Lower leg skin (tissue), 4 donors: ENCODE measurements around the gene PTPN3. TPM values are rescaled to one million over a fixed set of nuclear protein-coding genes. Genes with fewer than 3 reads are reported as not detected.

Source experiments
- DNase-seq, 2 donors: peaks; one replicate each; pipeline ENCODE4 v3.0.0-alpha.2; 2019; ENCODE audit warnings: low spot score in 2 of 2
- H3K4me3 ChIP-seq: fragments of 200-600 bp; sonication (generic); 2 replicates; pipeline ENCODE4 v1.5.1; 2017; ENCODE audit warnings: mild to moderate bottlenecking, low read depth; ENCODE audit not compliant: poor library complexity, severe bottlenecking
- CTCF ChIP-seq, 3 donors: fragments of 450-650 bp; IDR thresholded peaks; one replicate each; pipeline ENCODE4 v1.5.1; 2016; ENCODE audit warnings: antibody characterized with exemption in 3 of 3, mild to moderate bottlenecking in 3 of 3, moderate library complexity in 2 of 3
- POLR2A ChIP-seq, 2 donors: fragments of 450-650 bp; IDR thresholded peaks; one replicate each; pipeline ENCODE4 v1.6.1; 2016 to 2017; ENCODE audit warnings: antibody characterized with exemption in 2 of 2, mild to moderate bottlenecking in 1 of 2, moderate library complexity in 1 of 2
- WGBS, 2 donors: methylation state at CpG; one replicate each; pipeline ENCODE4 v1.1.5; 2018; 5-methylcytosine and 5-hydroxymethylcytosine counted together
- intact Hi-C: fragments of 100-400 bp; cut with DNase I; formaldehyde crosslinking; loops from one replicate; pipeline ENCODE4 v1.15.0; 2023; ENCODE audit warnings: low total_unique reads
- total RNA-seq, 4 donors: library from RNA; depleted of rRNA; stranded (reverse); fragments of >200 nt; gene quantifications; one replicate each; pipeline ENCODE4 v1.1.0, GENCODE V29; 2016

PTPN3 gene
- total RNA-seq, 4 donors from 2014 or later, result 36.4 to 44.5 (median 40.7) TPM

GRCh38 chr9:109416135-109416706, 81.9 kb downstream of the PTPN3 start:
- WGBS, 2 donors, result 76 to 82% methylated on average over 10 of the region's 10 CpGs
- H3K4me3 ChIP-seq, result no peak overlapping the region
- DNase-seq, result peak in 1 of 2 donors; percentile 40
- intact Hi-C loops, result no loop called here
- no peak for TF ChIP-seq CTCF (IDR thresholded peaks at IDR 0.05)

DNA sequence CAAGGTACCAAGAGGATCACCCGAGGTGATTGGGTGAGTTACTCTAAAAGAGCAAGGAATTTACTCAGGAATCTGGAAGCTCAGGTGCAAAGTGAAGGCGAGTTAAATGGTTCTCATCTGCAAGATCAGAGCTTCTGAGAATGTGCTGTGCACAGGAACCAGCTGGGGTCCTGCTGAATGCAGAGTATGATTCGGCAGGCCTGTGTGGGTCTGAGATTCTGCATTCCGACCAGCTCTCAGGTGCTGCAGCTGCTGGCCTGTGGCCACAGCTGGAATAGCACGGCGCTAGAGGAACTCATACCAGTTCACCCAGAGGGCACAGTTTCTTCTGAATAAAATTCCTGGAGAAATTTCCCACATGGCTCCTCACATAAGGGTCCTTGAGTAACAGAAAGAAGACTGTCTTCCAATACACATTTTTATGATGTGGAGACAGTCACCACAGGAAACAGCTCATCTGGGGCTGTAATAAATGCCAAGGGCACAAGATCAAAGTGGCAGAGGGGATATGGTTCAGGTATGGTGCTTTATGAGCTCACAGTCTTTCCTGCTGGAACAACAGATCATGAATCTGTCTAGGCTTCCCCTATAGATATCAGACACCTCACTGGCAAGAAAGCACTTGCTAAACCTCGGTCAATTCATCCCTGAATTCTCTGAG, 83.9 kb downstream of the PTPN3 start:
- intact Hi-C loops, result no loop called here
- TF ChIP-seq CTCF (IDR thresholded peaks at IDR 0.05) (no peak), POLR2A (IDR thresholded peaks at IDR 0.05) (no peak)
- DNase-seq, result peak in 1 of 2 donors; percentile 57
- WGBS, 2 donors, result 51 to 52% methylated on average over 7 of the region's 7 CpGs
- no peak overlapping the region for H3K4me3 ChIP-seq

- no peak overlapping the region for H3K4me3 ChIP-seq
- intact Hi-C loops, result no loop called here
- WGBS, 2 donors, result 60 to 62% methylated on average over 5 of the region's 5 CpGs
- TF ChIP-seq POLR2A (IDR thresholded peaks at IDR 0.05) (no peak), CTCF (IDR thresholded peaks at IDR 0.05) (no peak)
- DNase-seq, result peak in 1 of 2 donors; percentile 31
These were observed 86.2 kb downstream of the PTPN3 start for GRCh38 chr9:109411798-109412352.

- peak in 1 of 2 donors; percentile 49 for DNase-seq
- intact Hi-C loops, result no loop called here
- no peak overlapping the region for H3K4me3 ChIP-seq
- TF ChIP-seq CTCF (IDR thresholded peaks at IDR 0.05), result no peak
- no peak for TF ChIP-seq POLR2A (IDR thresholded peaks at IDR 0.05)
- WGBS, 2 donors, result 88 to 89% methylated on average over 10 of the region's 10 CpGs
These were observed 86.9 kb downstream of the PTPN3 start for GRCh38 chr9:109411069-109411761.

DNA sequence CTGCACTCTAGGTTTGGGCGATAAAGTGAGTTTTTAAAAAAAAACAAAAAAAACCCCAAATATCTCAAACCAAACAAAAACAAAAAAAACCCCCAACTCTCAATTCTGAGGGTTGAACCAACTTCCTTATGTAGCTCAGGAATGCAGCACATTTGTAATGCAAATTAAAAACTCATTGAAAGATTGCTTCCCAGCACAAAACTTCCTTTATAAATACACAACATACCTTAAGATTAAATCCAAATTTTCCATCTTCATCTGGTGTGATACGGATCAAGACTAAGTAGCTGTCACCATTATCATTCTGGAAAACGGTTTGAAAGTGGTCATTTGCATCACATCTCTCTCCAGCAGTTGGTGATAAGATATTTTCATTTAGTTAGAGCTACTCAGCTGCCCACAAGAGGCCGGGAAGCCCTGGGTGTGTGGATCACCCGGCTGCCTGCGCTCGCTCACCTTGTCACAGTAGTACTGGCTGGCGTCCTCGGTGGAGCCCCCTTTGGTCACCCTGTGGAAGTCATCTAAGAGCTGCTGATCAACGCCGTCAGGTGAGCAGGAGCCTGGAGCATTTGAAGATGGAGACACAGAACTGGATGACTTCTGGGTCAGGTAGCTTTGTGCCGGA, 88.2 kb downstream of the PTPN3 start:
- TF ChIP-seq POLR2A (IDR thresholded peaks at IDR 0.05) (no peak), CTCF (IDR thresholded peaks at IDR 0.05) (no peak)
- DNase-seq, result no peak
- H3K4me3 ChIP-seq, result no peak overlapping the region
- intact Hi-C loops, result no loop called here
- WGBS, 2 donors, result 77 to 87% methylated on average over 12 of the region's 12 CpGs
